Tibial artery (tissue), 4 donors: Measurements from ENCODE around the gene VCP.

Experiments used
- DNase-seq, 2 donors: peaks; one replicate each; pipeline ENCODE4 v3.0.0-alpha.2; 2019
- H3K27ac ChIP-seq, 2 donors: fragments of 200-600 bp; sonication (generic) in 1 of 2; 1 replicate in 1 of 2; 2 replicates in 1 of 2; pipeline ENCODE4 v1.5.1; 2018 to 2019; ENCODE audit warnings: mild to moderate bottlenecking in 1 of 2
- H3K27me3 ChIP-seq, 2 donors: fragments of 200-600 bp; sonication (generic) in 1 of 2; one replicate each; pipeline versions ENCODE4 v1.5.1 to v1.6.0; 2016 to 2019
- H3K36me3 ChIP-seq, 3 donors: fragments of 200-600 bp; sonication (generic) in 2 of 3; one replicate each; pipeline ENCODE4 v1.5.1; 2016 to 2019; ENCODE audit warnings: mild to moderate bottlenecking in 2 of 3
- H3K4me1 ChIP-seq, 4 donors: fragments of 200-600 bp; sonication (generic) in 2 of 4; 1 replicate in 3 of 4; 2 replicates in 1 of 4; pipeline ENCODE4 v1.5.1; 2016 to 2019
- H3K4me3 ChIP-seq, 2 donors: fragments of 200-600 bp; sonication (generic) in 1 of 2; 1 replicate in 1 of 2; 2 replicates in 1 of 2; pipeline ENCODE4 v1.5.1; 2018 to 2019; ENCODE audit warnings: mild to moderate bottlenecking in 2 of 2
- H3K9me3 ChIP-seq, 3 donors: fragments of 200-600 bp; sonication (generic) in 1 of 3; one replicate each; pipeline ENCODE4 v1.5.1; 2016 to 2019
- intact Hi-C: fragments of 100-400 bp; cut with DNase I; formaldehyde crosslinking; loops from one replicate; pipeline ENCODE4 v1.15.0; 2023; ENCODE audit warnings: low total_unique reads
- TF ChIP-seq, protein P1 (sequence below), 2 experiments: fragments of 200-600 bp in 1 of 2; fragments of 450-650 bp in 1 of 2; IDR thresholded peaks; one replicate each; pipeline ENCODE4 v1.5.1; 2017 to 2019; ENCODE audit warnings: antibody characterized with exemption in 2 of 2, mild to moderate bottlenecking in 1 of 2, moderate library complexity in 1 of 2

The VCP gene

DNA sequence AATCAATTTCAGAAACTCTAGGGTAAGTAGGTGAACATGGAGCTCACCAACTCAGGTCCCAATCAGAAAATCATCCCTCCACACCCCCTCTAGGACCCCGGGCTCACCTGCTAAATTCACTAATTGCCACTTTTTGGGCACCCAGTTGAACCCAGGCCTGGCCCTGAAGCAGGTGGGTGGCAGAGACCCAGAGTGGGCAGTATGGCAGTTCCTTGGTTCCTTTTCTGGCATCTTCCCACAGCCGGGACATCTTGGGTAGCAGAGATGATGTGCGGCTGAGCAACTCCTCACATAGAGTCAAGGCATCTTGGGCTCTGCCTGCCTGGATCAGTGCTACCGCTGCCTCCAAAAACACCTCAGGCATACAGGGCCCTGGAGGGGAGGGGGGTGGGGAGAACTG lies 2.9 kb upstream of the VCP start:
- Histone ChIP-seq H3K4me1 (peaks cover 0 to 29% (median 24%) of the 10 kb centered on the region in 4 donors), H3K4me3 (no peak overlapping the region), H3K27ac (no peak overlapping the region), H3K36me3 (peaks cover 0 to 18% (median 0%) of the 10 kb centered on the region in 3 donors), H3K27me3 (no peaks in the 10 kb centered on the region), H3K9me3 (no peaks in the 10 kb centered on the region)
- intact Hi-C loops: no loop called here
- DNase-seq: peak in 1 of 2 donors; percentile 48
- TF ChIP-seq, protein P1, sequence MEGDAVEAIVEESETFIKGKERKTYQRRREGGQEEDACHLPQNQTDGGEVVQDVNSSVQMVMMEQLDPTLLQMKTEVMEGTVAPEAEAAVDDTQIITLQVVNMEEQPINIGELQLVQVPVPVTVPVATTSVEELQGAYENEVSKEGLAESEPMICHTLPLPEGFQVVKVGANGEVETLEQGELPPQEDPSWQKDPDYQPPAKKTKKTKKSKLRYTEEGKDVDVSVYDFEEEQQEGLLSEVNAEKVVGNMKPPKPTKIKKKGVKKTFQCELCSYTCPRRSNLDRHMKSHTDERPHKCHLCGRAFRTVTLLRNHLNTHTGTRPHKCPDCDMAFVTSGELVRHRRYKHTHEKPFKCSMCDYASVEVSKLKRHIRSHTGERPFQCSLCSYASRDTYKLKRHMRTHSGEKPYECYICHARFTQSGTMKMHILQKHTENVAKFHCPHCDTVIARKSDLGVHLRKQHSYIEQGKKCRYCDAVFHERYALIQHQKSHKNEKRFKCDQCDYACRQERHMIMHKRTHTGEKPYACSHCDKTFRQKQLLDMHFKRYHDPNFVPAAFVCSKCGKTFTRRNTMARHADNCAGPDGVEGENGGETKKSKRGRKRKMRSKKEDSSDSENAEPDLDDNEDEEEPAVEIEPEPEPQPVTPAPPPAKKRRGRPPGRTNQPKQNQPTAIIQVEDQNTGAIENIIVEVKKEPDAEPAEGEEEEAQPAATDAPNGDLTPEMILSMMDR (IDR thresholded peaks at IDR 0.05): no peak

DNA sequence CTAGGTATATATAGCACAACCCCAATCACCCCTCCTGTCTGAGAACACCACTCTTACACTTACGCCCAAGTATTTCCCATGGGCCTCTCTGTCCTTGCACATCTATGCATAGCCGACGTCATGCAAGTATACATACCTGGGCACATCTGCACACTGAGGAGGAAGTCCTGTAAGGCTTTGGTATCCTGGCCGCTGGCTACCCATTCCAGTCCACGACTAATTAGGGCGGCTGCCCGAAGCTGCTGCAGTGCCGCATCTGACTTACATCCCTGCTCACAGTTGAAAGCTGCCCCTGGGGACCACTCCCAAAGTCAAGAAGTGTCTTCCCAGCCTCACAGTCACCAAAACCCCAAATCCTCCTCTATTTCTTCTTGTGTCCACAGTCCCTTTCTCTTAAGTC lies 2.4 kb upstream of the VCP start:
- intact Hi-C loops: no loop called here
- TF ChIP-seq, protein P1 (IDR thresholded peaks at IDR 0.05): no peak
- Histone ChIP-seq H3K36me3 (peaks cover 0 to 18% (median 0%) of the 10 kb centered on the region in 3 donors), H3K9me3 (no peaks in the 10 kb centered on the region), H3K27ac (no peak overlapping the region), H3K4me3 (no peak overlapping the region), H3K27me3 (no peaks in the 10 kb centered on the region), H3K4me1 (peaks cover 0 to 33% (median 29%) of the 10 kb centered on the region in 4 donors)
- DNase-seq: peak in 1 of 2 donors; percentile 54

- peaks cover 0 to 36% (median 32%) of the 10 kb centered on the region in 4 donors for H3K4me1 ChIP-seq
- H3K27me3 ChIP-seq: no peaks in the 10 kb centered on the region
- peaks cover 0 to 18% (median 0%) of the 10 kb centered on the region in 3 donors for H3K36me3 ChIP-seq
- TF ChIP-seq, protein P1 (IDR thresholded peaks at IDR 0.05): no peak
- H3K27ac ChIP-seq: no peak overlapping the region
- intact Hi-C loops: no loop called here
- no peak overlapping the region for H3K4me3 ChIP-seq
- no peaks in the 10 kb centered on the region for H3K9me3 ChIP-seq
- DNase-seq: peak in 1 of 2 donors; percentile 46
These were observed 1.7 kb upstream of the VCP start for GRCh38 chr9:35074141-35074540.

DNA sequence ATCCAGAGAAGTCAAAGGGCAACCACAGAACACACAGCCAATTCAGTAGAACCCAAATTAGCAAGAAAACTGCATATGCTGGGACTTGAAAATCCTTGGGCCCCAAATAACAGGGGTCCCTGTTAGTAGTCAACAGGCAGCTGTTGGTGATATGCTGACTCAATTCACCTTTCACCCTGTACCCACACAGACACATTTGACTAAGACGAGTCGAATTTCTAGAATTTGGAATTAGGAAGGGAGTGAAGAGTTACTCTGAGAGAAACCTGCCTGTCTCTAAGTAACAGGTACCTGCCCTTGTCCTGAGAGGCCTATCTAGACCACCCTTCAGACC lies 821 bp upstream of the VCP start:
- H3K27me3 ChIP-seq: no peaks in the 10 kb centered on the region
- TF ChIP-seq, protein P1 (IDR thresholded peaks at IDR 0.05): no peak
- no peaks in the 10 kb centered on the region for H3K9me3 ChIP-seq
- no peak overlapping the region for H3K4me3 ChIP-seq
- peaks cover 0 to 20% (median 1%) of the 10 kb centered on the region in 3 donors for H3K36me3 ChIP-seq
- DNase-seq: no peak
- intact Hi-C loops: no loop called here
- H3K27ac ChIP-seq: peak overlapping the region; percentile 96 to 99
- H3K4me1 ChIP-seq: peaks cover 0 to 36% (median 33%) of the 10 kb centered on the region in 4 donors

DNA sequence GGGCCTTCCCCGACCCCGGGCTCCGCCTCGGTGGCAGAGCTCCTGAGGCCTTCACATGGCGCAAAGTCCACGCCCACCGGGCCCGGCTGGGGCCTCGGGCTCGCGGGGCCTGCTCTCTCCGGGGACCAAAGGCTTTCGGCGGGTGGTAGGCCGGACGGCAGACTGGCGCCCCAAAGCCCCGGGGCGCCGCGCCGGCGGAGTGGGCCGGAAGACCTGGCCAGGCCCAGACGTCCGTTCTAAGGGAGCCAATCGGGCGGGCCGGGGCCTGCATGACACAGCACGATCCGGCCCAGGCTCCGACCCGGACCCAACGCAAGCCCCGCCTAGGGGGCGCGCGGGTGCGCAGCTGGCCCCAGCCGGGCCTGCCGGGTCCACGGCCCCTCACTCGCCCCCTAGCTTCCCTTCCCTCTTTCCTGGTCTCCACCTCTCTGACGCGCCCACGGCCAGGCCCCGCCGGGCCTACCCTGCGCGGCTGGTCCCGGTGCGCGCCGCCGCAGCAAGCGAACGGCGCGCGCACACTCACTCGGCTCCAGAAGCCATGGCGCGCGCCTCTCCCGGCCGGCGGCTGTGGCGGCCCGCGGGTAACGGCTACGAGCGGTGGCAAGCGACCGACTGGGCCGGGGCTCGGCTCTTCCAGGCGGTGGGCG lies 488 bp downstream of the VCP start:
- Histone ChIP-seq H3K4me1 (peaks cover 0 to 47% (median 36%) of the 10 kb centered on the region in 4 donors), H3K36me3 (peaks cover 10 to 33% (median 14%) of the 10 kb centered on the region in 3 donors), H3K4me3 (peak overlapping the region; percentile 85 to 95), H3K27me3 (no peaks in the 10 kb centered on the region), H3K27ac (peak overlapping the region; percentile 96 to 99), H3K9me3 (no peaks in the 10 kb centered on the region)
- TF ChIP-seq, protein P1 (IDR thresholded peaks at IDR 0.05): peak; percentile 20 to 24
- peak; percentile 86 to 90 for DNase-seq
- intact Hi-C loops: no loop called here
